ENCODE measurements around the gene CZIB. TPM values are rescaled to one million over a fixed set of nuclear protein-coding genes. Genes with fewer than 3 reads are reported as not detected.

CZIB gene
- total and polyA plus RNA-seq, 2 of the 13 experiments (the other 11 are each of a cell fraction or from before 2014, with no cell fraction given): 49.2 to 67.0 TPM

- TF ChIP-seq ARID5B (CRISPR knock-in tag; IDR thresholded peaks at IDR 0.05) (peak; percentile 57), ZNF350 (CRISPR knock-in tag; IDR thresholded peaks at IDR 0.05; ENCODE audit: borderline replicate concordance, low read depth) (no peak), SMAD3 (CRISPR knock-in tag; IDR thresholded peaks at IDR 0.05) (no peak), ZNF784 (CRISPR knock-in tag; IDR thresholded peaks at IDR 0.05; ENCODE audit: borderline replicate concordance) (no peak), MED13 (CRISPR knock-in tag; IDR thresholded peaks at IDR 0.05) (no peak), HHEX (CRISPR knock-in tag; IDR thresholded peaks at IDR 0.05) (no peak), PRDM4 (CRISPR knock-in tag; IDR thresholded peaks at IDR 0.05; ENCODE audit: borderline replicate concordance) (no peak), ZNF121 (CRISPR knock-in tag; IDR thresholded peaks at IDR 0.05) (0 out of 2 replicates have a peak, but pooled peaks have one; percentile 34), SALL1 (CRISPR knock-in tag; IDR thresholded peaks at IDR 0.05) (0 out of 2 replicates have a peak, but pooled peaks have one; percentile 17), PRDM10 (CRISPR knock-in tag; IDR thresholded peaks at IDR 0.05; ENCODE audit: low read depth) (no peak), FOXA3 (CRISPR knock-in tag; IDR thresholded peaks at IDR 0.05) (peak; percentile 9; the same call in 1 of the 2 replicates), ZC3H4 (CRISPR knock-in tag; IDR thresholded peaks at IDR 0.05; ENCODE audit: borderline replicate concordance) (no peak), ZNF761 (CRISPR knock-in tag; conservative IDR thresholded peaks at IDR 0.05) (no peak), ZKSCAN1 (IDR thresholded peaks at IDR 0.05; ENCODE audit: low read length) (no peak), MEF2D (CRISPR knock-in tag; IDR thresholded peaks at IDR 0.05) (peak; percentile 94), CEBPG (CRISPR knock-in tag; IDR thresholded peaks at IDR 0.05) (no peak), ZNF878 (CRISPR knock-in tag; IDR thresholded peaks at IDR 0.05) (no peak), ZNF343 (CRISPR knock-in tag; IDR thresholded peaks at IDR 0.05) (no peak), ZNF235 (CRISPR knock-in tag; IDR thresholded peaks at IDR 0.05; ENCODE audit: borderline replicate concordance) (no peak)
Observed at GRCh38 chr1:53174971-53175913, 45.2 kb downstream of the CZIB start (continued).

All from HepG2 (cell line).